ENCODE measurements around the gene C10orf95. TPM values are rescaled to one million over a fixed set of nuclear protein-coding genes. Genes with fewer than 3 reads are reported as not detected.
"Not testable (repeated sequence)": the region's sequence is repeated elsewhere in the genome, so short reads cannot be mapped to it uniquely, and the experiment has no call there.

C10orf95 gene, protein sequence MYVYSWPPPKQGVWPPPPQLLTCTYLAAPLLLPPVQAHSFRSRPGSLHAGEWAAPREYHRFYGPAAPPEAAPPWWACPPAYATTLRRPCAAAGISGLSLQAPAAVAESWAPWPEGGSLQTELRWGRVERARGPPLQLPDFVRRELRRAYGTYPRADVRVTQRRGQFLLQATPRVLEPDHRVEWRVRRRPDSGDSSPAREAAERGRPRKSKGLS
- not detected for total RNA-seq (ENCODE audit: unreplicated experiment)
- long read RNA-seq: 0 reads

- H3K4me3 Mint-ChIP-seq (ENCODE audit: unreplicated experiment): peak within 1 kb of the TSS; percentile 78
- peaks cover 8% of the 10 kb centered on the region for H3K9me3 Mint-ChIP-seq (ENCODE audit: unreplicated experiment)
- no peaks in the 10 kb centered on the region for H3K36me3 Mint-ChIP-seq (ENCODE audit: unreplicated experiment)
- peaks cover 8% of the 10 kb centered on the region for H3K4me1 Mint-ChIP-seq (ENCODE audit: low read depth, unreplicated experiment)
- peak; percentile 35 for DNase-seq
- TF ChIP-seq, protein P1, sequence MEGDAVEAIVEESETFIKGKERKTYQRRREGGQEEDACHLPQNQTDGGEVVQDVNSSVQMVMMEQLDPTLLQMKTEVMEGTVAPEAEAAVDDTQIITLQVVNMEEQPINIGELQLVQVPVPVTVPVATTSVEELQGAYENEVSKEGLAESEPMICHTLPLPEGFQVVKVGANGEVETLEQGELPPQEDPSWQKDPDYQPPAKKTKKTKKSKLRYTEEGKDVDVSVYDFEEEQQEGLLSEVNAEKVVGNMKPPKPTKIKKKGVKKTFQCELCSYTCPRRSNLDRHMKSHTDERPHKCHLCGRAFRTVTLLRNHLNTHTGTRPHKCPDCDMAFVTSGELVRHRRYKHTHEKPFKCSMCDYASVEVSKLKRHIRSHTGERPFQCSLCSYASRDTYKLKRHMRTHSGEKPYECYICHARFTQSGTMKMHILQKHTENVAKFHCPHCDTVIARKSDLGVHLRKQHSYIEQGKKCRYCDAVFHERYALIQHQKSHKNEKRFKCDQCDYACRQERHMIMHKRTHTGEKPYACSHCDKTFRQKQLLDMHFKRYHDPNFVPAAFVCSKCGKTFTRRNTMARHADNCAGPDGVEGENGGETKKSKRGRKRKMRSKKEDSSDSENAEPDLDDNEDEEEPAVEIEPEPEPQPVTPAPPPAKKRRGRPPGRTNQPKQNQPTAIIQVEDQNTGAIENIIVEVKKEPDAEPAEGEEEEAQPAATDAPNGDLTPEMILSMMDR (IDR thresholded peaks at IDR 0.05; ENCODE audit: partially characterized antibody, unreplicated experiment): no peak
- H3K27me3 Mint-ChIP-seq (ENCODE audit: unreplicated experiment): peaks cover 3% of the 10 kb centered on the region
- no peak within 1 kb of the TSS for H3K27ac Mint-ChIP-seq (ENCODE audit: unreplicated experiment)
Measured at GRCh38 chr10:102451105-102451969, at the start of gene C10orf95. Gene C10orf95 (minus strand): TSS chr10:102451543. CDS start chr10:102451093, 450 bp downstream.

DNA sequence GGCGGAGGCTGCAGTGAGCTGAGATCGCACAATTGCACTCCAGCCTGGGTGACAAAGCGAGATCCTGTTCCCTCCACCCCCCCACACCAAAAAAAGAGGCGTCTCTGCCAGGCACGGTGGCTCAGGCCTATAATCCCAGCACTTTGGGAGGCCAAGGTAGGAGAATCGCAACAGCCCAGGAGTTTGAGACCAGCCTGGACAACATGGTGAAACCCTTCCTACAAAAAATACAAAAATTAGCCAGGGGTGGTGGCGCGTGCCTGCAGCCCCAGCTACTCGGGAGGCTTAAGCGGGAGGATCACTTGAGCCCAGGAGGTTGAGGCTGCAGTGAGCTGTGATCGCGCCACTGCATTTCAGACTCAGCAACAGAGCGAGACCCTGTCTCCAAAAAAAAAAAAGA, 49.3 kb upstream of the C10orf95 start:
- not testable (repeated sequence) for DNase-seq; H3K9me3 Mint-ChIP-seq (ENCODE audit: unreplicated experiment); H3K36me3 Mint-ChIP-seq (ENCODE audit: unreplicated experiment); H3K4me3 Mint-ChIP-seq (ENCODE audit: unreplicated experiment); H3K27ac Mint-ChIP-seq (ENCODE audit: unreplicated experiment); H3K27me3 Mint-ChIP-seq (ENCODE audit: unreplicated experiment)
- H3K4me1 Mint-ChIP-seq (ENCODE audit: low read depth, unreplicated experiment): peaks cover 10% of the 10 kb centered on the region

- no peaks in the 10 kb centered on the region for H3K9me3 Mint-ChIP-seq (ENCODE audit: unreplicated experiment)
- H3K4me1 Mint-ChIP-seq (ENCODE audit: low read depth, unreplicated experiment): peaks cover 4% of the 10 kb centered on the region
- H3K27me3 Mint-ChIP-seq (ENCODE audit: unreplicated experiment): no peaks in the 10 kb centered on the region
- peak overlapping the region; percentile 32 for H3K4me3 Mint-ChIP-seq (ENCODE audit: unreplicated experiment)
- H3K27ac Mint-ChIP-seq (ENCODE audit: unreplicated experiment): no peak overlapping the region
- no peak for DNase-seq
- no peaks in the 10 kb centered on the region for H3K36me3 Mint-ChIP-seq (ENCODE audit: unreplicated experiment)
- TF ChIP-seq, protein P1 (IDR thresholded peaks at IDR 0.05; ENCODE audit: partially characterized antibody, unreplicated experiment): no peak
Measured at GRCh38 chr10:102499356-102499755, 48.0 kb upstream of the C10orf95 start.

DNA sequence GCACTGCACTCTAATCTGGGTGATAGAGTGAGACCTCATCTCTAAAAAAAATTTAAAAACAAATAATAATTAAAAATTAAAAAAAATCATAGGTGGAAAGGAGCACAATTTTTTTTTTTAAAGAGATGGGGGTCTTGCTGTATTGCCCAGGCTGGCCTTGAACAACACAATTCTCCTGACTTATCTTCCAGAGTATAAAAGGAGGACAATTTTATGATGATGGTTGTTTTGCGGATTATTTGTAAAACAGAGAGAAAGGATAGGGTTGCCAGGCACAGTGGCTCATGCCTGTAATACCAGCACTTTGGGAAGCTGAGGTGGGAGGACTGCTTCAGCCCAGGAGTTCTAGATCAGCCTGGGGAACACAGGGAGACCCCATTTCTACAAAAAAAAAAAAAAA, 46.2 kb upstream of the C10orf95 start:
- Mint-ChIP-seq H3K4me1 (ENCODE audit: low read depth, unreplicated experiment) (peaks cover 17% of the 10 kb centered on the region), H3K36me3 (ENCODE audit: unreplicated experiment) (no peaks in the 10 kb centered on the region), H3K27ac (ENCODE audit: unreplicated experiment) (no peak overlapping the region), H3K4me3 (ENCODE audit: unreplicated experiment) (no peak overlapping the region), H3K9me3 (ENCODE audit: unreplicated experiment) (peaks cover 2% of the 10 kb centered on the region), H3K27me3 (ENCODE audit: unreplicated experiment) (no peaks in the 10 kb centered on the region)
- DNase-seq: no peak
- TF ChIP-seq, protein P1 (IDR thresholded peaks at IDR 0.05; ENCODE audit: partially characterized antibody, unreplicated experiment): no peak

GRCh38 chr10:102493771-102494170, 42.4 kb upstream of the C10orf95 start:
- Mint-ChIP-seq H3K27me3 (ENCODE audit: unreplicated experiment) (peaks cover 1% of the 10 kb centered on the region), H3K4me1 (ENCODE audit: low read depth, unreplicated experiment) (peaks cover 17% of the 10 kb centered on the region), H3K4me3 (ENCODE audit: unreplicated experiment) (no peak overlapping the region), H3K9me3 (ENCODE audit: unreplicated experiment) (peaks cover 4% of the 10 kb centered on the region), H3K27ac (ENCODE audit: unreplicated experiment) (no peak overlapping the region), H3K36me3 (ENCODE audit: unreplicated experiment) (no peaks in the 10 kb centered on the region)
- no peak for DNase-seq
- TF ChIP-seq, protein P1 (IDR thresholded peaks at IDR 0.05; ENCODE audit: partially characterized antibody, unreplicated experiment): no peak

All from glutamatergic neuron (in vitro differentiated cells).